Subcutaneous abdominal adipose tissue (tissue), 5 donors: Measurements from ENCODE around the gene CDK17.
"Not testable (repeated sequence)": the region's sequence is repeated elsewhere in the genome, so short reads cannot be mapped to it uniquely, and the experiment has no call there.

Experiments
- H3K27ac ChIP-seq: one replicate; pipeline ENCODE4 v1.7.0; 2013; ENCODE audit warnings: low read depth, mild to moderate bottlenecking, inconsistent platforms, low read length, moderate library complexity
- H3K27me3 ChIP-seq, 5 donors: one replicate each; pipeline ENCODE4 v1.7.0; 2013; ENCODE audit warnings: low read length in 5 of 5, inconsistent platforms in 1 of 5; ENCODE audit not compliant: control insufficient read depth in 5 of 5, insufficient read depth in 4 of 5
- H3K36me3 ChIP-seq, 5 donors: one replicate each; pipeline ENCODE4 v1.7.0; 2013; ENCODE audit warnings: low read length in 5 of 5; ENCODE audit not compliant: control insufficient read depth in 5 of 5, insufficient read depth in 5 of 5
- H3K4me1 ChIP-seq, 5 donors: one replicate each; pipeline ENCODE4 v1.7.0; 2013; ENCODE audit warnings: low read length in 5 of 5, mild to moderate bottlenecking in 3 of 5, moderate library complexity in 1 of 5; ENCODE audit not compliant: control insufficient read depth in 5 of 5, insufficient read depth in 5 of 5
- H3K4me3 ChIP-seq, 5 donors: one replicate each; pipeline ENCODE4 v1.7.0; 2013; ENCODE audit warnings: low read length in 5 of 5, low read depth in 1 of 5
- H3K9ac ChIP-seq, 5 donors: one replicate each; pipeline ENCODE4 v1.7.0; 2013; ENCODE audit warnings: low read length in 5 of 5, mild to moderate bottlenecking in 4 of 5, moderate library complexity in 3 of 5
- H3K9me3 ChIP-seq, 5 donors: one replicate each; pipeline ENCODE4 v1.7.0; 2013; ENCODE audit warnings: low read length in 5 of 5; ENCODE audit not compliant: control insufficient read depth in 5 of 5
- donor health status: healthy.
- donor health status: healthy.
- donor health status: healthy.
- donor health status: healthy.
- donor health status: healthy.

CDK17 gene

GRCh38 chr12:96420277-96420835 is 20.1 kb upstream of the CDK17 start:
- no peak overlapping the region for H3K27ac ChIP-seq
- H3K9me3 ChIP-seq, result no peaks in the 10 kb centered on the region
- no peak overlapping the region for H3K9ac ChIP-seq
- peaks cover 0 to 4% (median 3%) of the 10 kb centered on the region in 5 donors for H3K4me1 ChIP-seq
- H3K36me3 ChIP-seq, result no peaks in the 10 kb centered on the region
- no peaks in the 10 kb centered on the region for H3K27me3 ChIP-seq
- no peak overlapping the region for H3K4me3 ChIP-seq

GRCh38 chr12:96419576-96420276 is 19.5 kb upstream of the CDK17 start:
- no peaks in the 10 kb centered on the region for H3K27me3 ChIP-seq
- no peaks in the 10 kb centered on the region for H3K9me3 ChIP-seq
- no peak overlapping the region for H3K4me3 ChIP-seq
- no peaks in the 10 kb centered on the region for H3K36me3 ChIP-seq
- H3K9ac ChIP-seq, result no peak overlapping the region
- H3K4me1 ChIP-seq, result peaks cover 0 to 4% (median 3%) of the 10 kb centered on the region in 5 donors
- H3K27ac ChIP-seq, result no peak overlapping the region

GRCh38 chr12:96417688-96418087 is 17.4 kb upstream of the CDK17 start:
- not testable (repeated sequence) for H3K4me1 ChIP-seq, H3K36me3 ChIP-seq, H3K9ac ChIP-seq, H3K27ac ChIP-seq, H3K27me3 ChIP-seq, H3K4me3 ChIP-seq, H3K9me3 ChIP-seq

GRCh38 chr12:96416033-96416799 is 16.0 kb upstream of the CDK17 start:
- no peaks in the 10 kb centered on the region for H3K36me3 ChIP-seq
- no peak overlapping the region for H3K27ac ChIP-seq
- no peaks in the 10 kb centered on the region for H3K27me3 ChIP-seq
- no peak overlapping the region for H3K4me3 ChIP-seq
- no peak overlapping the region for H3K9ac ChIP-seq
- H3K9me3 ChIP-seq, result no peaks in the 10 kb centered on the region
- peaks cover 0 to 4% (median 3%) of the 10 kb centered on the region in 5 donors for H3K4me1 ChIP-seq

- peaks cover 0 to 3% (median 0%) of the 10 kb centered on the region in 5 donors for H3K4me1 ChIP-seq
- H3K4me3 ChIP-seq, result no peak overlapping the region
- H3K9ac ChIP-seq, result no peak overlapping the region
- no peaks in the 10 kb centered on the region for H3K9me3 ChIP-seq
- H3K36me3 ChIP-seq, result no peaks in the 10 kb centered on the region
- H3K27ac ChIP-seq, result no peak overlapping the region
- H3K27me3 ChIP-seq, result no peaks in the 10 kb centered on the region
Measured at GRCh38 chr12:96414637-96415036, 14.4 kb upstream of the CDK17 start.

GRCh38 chr12:96412431-96412830 is 12.2 kb upstream of the CDK17 start:
- Histone ChIP-seq H3K4me3 (no peak overlapping the region), H3K27me3 (no peaks in the 10 kb centered on the region), H3K4me1 (peaks cover 0 to 12% (median 0%) of the 10 kb centered on the region in 5 donors), H3K27ac (no peak overlapping the region), H3K9me3 (no peaks in the 10 kb centered on the region), H3K36me3 (no peaks in the 10 kb centered on the region), H3K9ac (no peak overlapping the region)

- H3K4me3 ChIP-seq, result no peak overlapping the region
- H3K27me3 ChIP-seq, result no peaks in the 10 kb centered on the region
- H3K4me1 ChIP-seq, result peaks cover 0 to 12% (median 0%) of the 10 kb centered on the region in 5 donors
- H3K27ac ChIP-seq, result no peak overlapping the region
- H3K9me3 ChIP-seq, result no peaks in the 10 kb centered on the region
- H3K36me3 ChIP-seq, result no peaks in the 10 kb centered on the region
- H3K9ac ChIP-seq, result no peak overlapping the region
Measured at GRCh38 chr12:96409731-96410130, 9.5 kb upstream of the CDK17 start.

GRCh38 chr12:96408993-96409392 is 8.8 kb upstream of the CDK17 start:
- Histone ChIP-seq H3K36me3 (no peaks in the 10 kb centered on the region), H3K4me1 (peaks cover 0 to 12% (median 0%) of the 10 kb centered on the region in 5 donors), H3K27me3 (no peaks in the 10 kb centered on the region), H3K4me3 (no peak overlapping the region), H3K27ac (no peak overlapping the region), H3K9me3 (no peaks in the 10 kb centered on the region), H3K9ac (no peak overlapping the region)

GRCh38 chr12:96407429-96408097 is 7.3 kb upstream of the CDK17 start:
- not testable (repeated sequence) for H3K27me3 ChIP-seq, H3K36me3 ChIP-seq, H3K9ac ChIP-seq, H3K4me3 ChIP-seq, H3K9me3 ChIP-seq, H3K27ac ChIP-seq
- H3K4me1 ChIP-seq, result peaks cover 0 to 12% (median 0%) of the 10 kb centered on the region in 5 donors

- H3K27me3 ChIP-seq, result no peaks in the 10 kb centered on the region
- H3K36me3 ChIP-seq, result no peaks in the 10 kb centered on the region
- H3K4me3 ChIP-seq, result no peak overlapping the region
- H3K9ac ChIP-seq, result no peak overlapping the region
- no peak overlapping the region for H3K27ac ChIP-seq
- peaks cover 0 to 20% (median 10%) of the 10 kb centered on the region in 5 donors for H3K4me1 ChIP-seq
- no peaks in the 10 kb centered on the region for H3K9me3 ChIP-seq
Measured at GRCh38 chr12:96404696-96405095, 4.5 kb upstream of the CDK17 start.
